Neural progenitor cell (in vitro differentiated cells): ENCODE measurements around the gene CROCC2.

Experiments
- EZH2 ChIP-seq: fragments of 200-600 bp; sonication (generic); IDR thresholded peaks from 2 replicates; pipeline ENCODE4 v1.6.1; 2017; ENCODE audit warnings: antibody characterized with exemption, mild to moderate bottlenecking, moderate library complexity
- TF ChIP-seq, protein P1 (sequence below): fragments of 200-600 bp; sonication (generic); IDR thresholded peaks from 2 replicates; pipeline ENCODE4 v1.5.1; 2017; ENCODE audit warnings: antibody characterized with exemption, mild to moderate bottlenecking

GRCh38 chr2:241010531-241011295 is 104.6 kb downstream of the CROCC2 start:
- TF ChIP-seq, protein P1, sequence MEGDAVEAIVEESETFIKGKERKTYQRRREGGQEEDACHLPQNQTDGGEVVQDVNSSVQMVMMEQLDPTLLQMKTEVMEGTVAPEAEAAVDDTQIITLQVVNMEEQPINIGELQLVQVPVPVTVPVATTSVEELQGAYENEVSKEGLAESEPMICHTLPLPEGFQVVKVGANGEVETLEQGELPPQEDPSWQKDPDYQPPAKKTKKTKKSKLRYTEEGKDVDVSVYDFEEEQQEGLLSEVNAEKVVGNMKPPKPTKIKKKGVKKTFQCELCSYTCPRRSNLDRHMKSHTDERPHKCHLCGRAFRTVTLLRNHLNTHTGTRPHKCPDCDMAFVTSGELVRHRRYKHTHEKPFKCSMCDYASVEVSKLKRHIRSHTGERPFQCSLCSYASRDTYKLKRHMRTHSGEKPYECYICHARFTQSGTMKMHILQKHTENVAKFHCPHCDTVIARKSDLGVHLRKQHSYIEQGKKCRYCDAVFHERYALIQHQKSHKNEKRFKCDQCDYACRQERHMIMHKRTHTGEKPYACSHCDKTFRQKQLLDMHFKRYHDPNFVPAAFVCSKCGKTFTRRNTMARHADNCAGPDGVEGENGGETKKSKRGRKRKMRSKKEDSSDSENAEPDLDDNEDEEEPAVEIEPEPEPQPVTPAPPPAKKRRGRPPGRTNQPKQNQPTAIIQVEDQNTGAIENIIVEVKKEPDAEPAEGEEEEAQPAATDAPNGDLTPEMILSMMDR = no peak
- no peak for TF ChIP-seq EZH2
